ENCODE measurements around the gene PARD3.

- TF ChIP-seq POLR2A (IDR thresholded peaks at IDR 0.05), result no peak
- no peak for TF ChIP-seq CTCF (IDR thresholded peaks at IDR 0.05)
Measured at GRCh38 chr10:34589275-34589674, 225.8 kb downstream of the PARD3 start.
